T-helper 17 cell (primary cell): ENCODE measurements around the gene DLD. TPM values are rescaled to one million over a fixed set of nuclear protein-coding genes. Genes with fewer than 3 reads are reported as not detected.

Experiments used
- ATAC-seq: fragments of 150-1000 bp; cut with Tn5 transposase; 2 replicates; pipeline ENCODE4 v1.10.0; 2021; ENCODE audit warnings: mild to moderate bottlenecking, moderate library complexity
- DNase-seq, 3 donors: peaks; one replicate each; pipeline versions ENCODE4 v3.0.0 to v3.0.0-alpha.2; 2020 to 2021
- H3K9me3 ChIP-seq: one replicate; pipeline ENCODE4 v1.7.0; 2013; ENCODE audit warnings: low read length, mild to moderate bottlenecking; ENCODE audit not compliant: control insufficient read depth, poor library complexity, severe bottlenecking
- H3K27ac Mint-ChIP-seq: one replicate; pipeline ENCODE4 v1.8.0; 2022; ENCODE audit warnings: mild to moderate bottlenecking, moderate library complexity, mixed read lengths
- H3K27me3 Mint-ChIP-seq: one replicate; pipeline ENCODE4 v1.8.0; 2022; ENCODE audit warnings: mixed read lengths
- H3K36me3 Mint-ChIP-seq: one replicate; pipeline ENCODE4 v1.8.0; 2022; ENCODE audit warnings: low read depth, mixed read lengths
- H3K4me1 Mint-ChIP-seq: one replicate; pipeline ENCODE4 v1.8.0; 2022; ENCODE audit warnings: mild to moderate bottlenecking, mixed read lengths
- H3K4me3 Mint-ChIP-seq: one replicate; pipeline ENCODE4 v1.8.0; 2022; ENCODE audit warnings: mild to moderate bottlenecking, moderate library complexity, mixed read lengths
- total RNA-seq, 4 donors: library from RNA in 2 of 4; stranded (reverse) in 2 of 4; gene quantifications; one replicate each; pipeline ENCODE4 v1.2.3 and lab custom pipeline; 2022 to 2026

Gene DLD
- total RNA-seq, 2 donors from 2014 or later, result 49.4 to 64.5 TPM

GRCh38 chr7:107932805-107933204, 41.8 kb downstream of the DLD start:
- Mint-ChIP-seq H3K27me3 (no peaks in the 10 kb centered on the region), H3K4me3 (peak overlapping the region; percentile 16), H3K36me3 (no peaks in the 10 kb centered on the region), H3K27ac (peak overlapping the region; percentile 16), H3K4me1 (peaks cover 12% of the 10 kb centered on the region)
- no peaks in the 10 kb centered on the region for H3K9me3 ChIP-seq
- no peak for DNase-seq
- no peak for ATAC-seq

DNA sequence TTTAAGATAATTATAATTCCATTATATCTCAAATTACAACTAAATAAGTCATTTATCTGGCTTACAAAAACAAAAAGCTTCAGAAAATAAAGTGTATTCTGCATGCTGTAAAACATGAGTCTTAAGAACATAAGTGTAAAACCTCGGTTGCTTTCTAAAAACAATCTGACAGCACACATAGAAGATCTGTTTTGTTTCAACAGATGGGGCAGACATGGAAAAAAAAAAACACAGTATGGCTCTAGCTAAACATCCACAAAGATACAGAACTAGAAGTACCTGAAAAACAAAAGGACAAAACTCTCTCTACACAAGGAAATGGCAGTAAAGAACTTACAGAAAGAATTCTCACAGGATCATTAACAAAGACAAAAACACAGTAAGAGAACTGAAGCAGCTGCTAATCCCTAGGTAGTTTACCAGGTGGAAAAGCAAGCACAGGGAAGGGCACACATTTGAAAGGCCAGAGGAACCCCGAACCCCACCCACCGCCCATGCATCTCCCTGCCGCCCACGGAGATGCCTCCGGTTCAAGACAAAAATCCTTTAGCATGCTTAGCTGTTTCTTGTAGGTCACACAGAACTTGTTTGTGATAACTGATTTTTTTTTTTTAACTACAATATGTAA, 42.5 kb downstream of the DLD start:
- no peaks in the 10 kb centered on the region for H3K9me3 ChIP-seq
- DNase-seq (no peak), ATAC-seq (no peak)
- Mint-ChIP-seq H3K36me3 (no peaks in the 10 kb centered on the region), H3K27me3 (no peaks in the 10 kb centered on the region), H3K4me1 (peaks cover 12% of the 10 kb centered on the region), H3K27ac (peak overlapping the region; percentile 14), H3K4me3 (no peak overlapping the region)

- Mint-ChIP-seq H3K4me1 (peaks cover 10% of the 10 kb centered on the region), H3K36me3 (no peaks in the 10 kb centered on the region), H3K27ac (peak overlapping the region; percentile 53), H3K27me3 (no peaks in the 10 kb centered on the region), H3K4me3 (no peak overlapping the region)
- no peak for ATAC-seq
- no peak for DNase-seq
- H3K9me3 ChIP-seq, result no peaks in the 10 kb centered on the region
Observed at GRCh38 chr7:107934991-107935770, 44.2 kb downstream of the DLD start.

DNA sequence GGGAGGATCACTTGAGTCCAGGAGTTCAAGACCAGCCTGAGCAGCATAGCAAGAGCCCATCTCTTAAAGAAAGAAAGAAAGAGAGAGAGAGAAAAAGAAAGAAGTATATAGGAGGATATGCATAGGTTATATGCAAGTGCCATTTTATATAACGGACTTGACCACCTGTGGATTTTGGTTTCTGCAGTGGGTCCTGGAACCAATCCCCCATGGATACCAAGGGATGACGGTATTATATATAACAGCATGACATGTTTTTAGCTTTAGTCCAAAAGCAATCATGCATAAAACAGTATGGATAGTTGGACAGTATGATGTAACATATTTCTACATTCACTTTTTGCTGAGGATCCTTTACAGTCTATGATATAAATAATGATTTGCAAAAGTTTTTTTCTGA, 45.3 kb downstream of the DLD start:
- no peaks in the 10 kb centered on the region for H3K27me3 Mint-ChIP-seq
- no peak overlapping the region for H3K4me3 Mint-ChIP-seq
- DNase-seq (no peak), ATAC-seq (no peak)
- no peaks in the 10 kb centered on the region for H3K9me3 ChIP-seq
- H3K27ac Mint-ChIP-seq, result no peak overlapping the region
- H3K4me1 Mint-ChIP-seq, result peaks cover 10% of the 10 kb centered on the region
- no peaks in the 10 kb centered on the region for H3K36me3 Mint-ChIP-seq

DNA sequence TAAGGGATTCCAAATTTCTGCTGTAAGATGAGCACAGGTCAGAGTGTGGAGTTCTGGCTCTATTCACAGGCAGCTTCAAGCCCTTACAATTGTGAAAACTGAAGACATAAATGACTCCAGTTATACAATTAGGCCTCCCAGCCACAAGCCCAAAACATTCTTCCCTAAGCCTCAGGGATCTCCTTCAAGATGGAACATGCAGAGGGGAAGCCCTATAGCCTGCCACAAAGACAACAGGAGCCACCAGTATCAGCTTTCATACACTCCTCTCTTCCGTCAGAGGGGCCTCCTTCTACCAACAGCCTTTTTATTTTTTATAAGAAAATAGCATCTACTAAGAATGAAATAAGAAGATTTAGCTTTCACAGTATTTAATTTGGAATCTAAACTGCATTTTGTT, 46.5 kb downstream of the DLD start:
- no peak for ATAC-seq
- H3K36me3 Mint-ChIP-seq, result peaks cover 3% of the 10 kb centered on the region

GRCh38 chr7:107938456-107939250, 47.7 kb downstream of the DLD start:
- no peak for ATAC-seq
- no peaks in the 10 kb centered on the region for H3K9me3 ChIP-seq
- H3K4me3 Mint-ChIP-seq, result no peak overlapping the region
- H3K4me1 Mint-ChIP-seq, result peaks cover 2% of the 10 kb centered on the region
- H3K27ac Mint-ChIP-seq, result no peak overlapping the region
- DNase-seq, result no peak
- H3K36me3 Mint-ChIP-seq, result peaks cover 3% of the 10 kb centered on the region
- H3K27me3 Mint-ChIP-seq, result no peaks in the 10 kb centered on the region

More for the DNA sequence above, 46.5 kb downstream of the DLD start:
- no peak overlapping the region for H3K27ac Mint-ChIP-seq
- DNase-seq, result no peak
- no peaks in the 10 kb centered on the region for H3K27me3 Mint-ChIP-seq
- H3K9me3 ChIP-seq, result no peaks in the 10 kb centered on the region
- no peak overlapping the region for H3K4me3 Mint-ChIP-seq
- H3K4me1 Mint-ChIP-seq, result peaks cover 10% of the 10 kb centered on the region

DNA sequence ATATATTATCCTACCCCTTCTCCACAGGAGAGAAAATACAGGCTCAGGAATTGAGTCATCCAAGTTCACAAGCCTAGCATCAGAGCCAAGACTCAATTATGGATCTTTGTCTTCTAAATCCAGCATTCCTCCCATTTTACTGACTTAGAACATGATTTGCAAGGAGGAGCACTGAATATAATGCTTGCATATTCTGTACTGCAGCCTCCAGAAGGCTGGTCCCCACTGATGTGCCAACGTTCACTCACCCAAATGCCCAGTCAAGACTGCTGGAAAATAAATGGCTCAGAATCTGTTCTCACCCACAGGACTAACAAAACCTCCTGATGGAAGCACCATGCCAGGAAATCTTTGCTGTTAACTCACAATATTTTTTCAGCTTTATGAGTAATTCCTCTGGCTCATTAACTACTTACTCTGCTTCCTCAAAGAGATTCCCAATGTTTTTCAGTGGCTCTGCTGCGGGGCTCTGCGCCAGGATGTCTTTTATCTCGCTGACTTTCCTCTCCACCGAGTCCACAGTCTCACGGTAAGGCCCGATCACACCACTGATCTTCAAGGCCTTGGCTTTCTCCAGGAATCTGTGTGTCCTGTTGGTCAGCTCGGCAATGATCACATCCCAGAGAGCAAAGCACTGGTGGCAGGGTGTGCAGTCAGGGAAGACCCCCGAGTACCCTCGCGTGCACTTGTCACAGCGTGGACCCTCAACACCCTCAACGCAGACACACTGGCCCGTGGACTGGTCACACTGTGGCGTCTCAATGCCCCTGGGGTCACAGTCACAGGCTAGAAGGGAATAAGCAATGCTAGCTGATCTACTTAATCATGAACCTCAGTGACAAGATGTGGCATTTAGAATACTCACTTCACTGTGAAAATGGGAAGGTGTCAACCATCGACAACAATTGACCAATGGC, 48.8 kb downstream of the DLD start:
- no peaks in the 10 kb centered on the region for H3K27me3 Mint-ChIP-seq
- H3K4me3 Mint-ChIP-seq, result no peak overlapping the region
- DNase-seq (no peak), ATAC-seq (no peak)
- no peaks in the 10 kb centered on the region for H3K9me3 ChIP-seq
- peaks cover 2% of the 10 kb centered on the region for H3K4me1 Mint-ChIP-seq
- H3K27ac Mint-ChIP-seq, result no peak overlapping the region
- H3K36me3 Mint-ChIP-seq, result peaks cover 3% of the 10 kb centered on the region

DNA sequence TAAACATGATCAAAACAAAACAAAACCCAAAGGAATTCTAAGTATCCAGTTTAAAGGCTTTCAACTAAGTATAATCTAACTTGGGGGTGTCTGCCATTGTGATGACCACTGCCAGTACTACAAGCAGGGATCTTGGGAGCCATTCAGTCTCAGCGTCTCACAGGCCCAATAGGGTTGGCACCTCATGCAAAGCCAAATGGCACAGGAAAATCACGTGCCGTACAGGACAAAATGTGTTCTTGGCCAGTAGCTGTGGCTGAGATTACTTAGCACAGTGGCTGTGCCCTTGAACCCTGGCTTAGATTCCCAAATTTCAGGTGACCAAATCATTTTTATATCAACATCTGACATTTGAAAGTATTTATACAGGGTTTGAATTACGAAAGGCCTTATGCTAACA, 50.0 kb downstream of the DLD start:
- no peak overlapping the region for H3K4me3 Mint-ChIP-seq
- H3K36me3 Mint-ChIP-seq, result peaks cover 3% of the 10 kb centered on the region
- no peaks in the 10 kb centered on the region for H3K9me3 ChIP-seq
- DNase-seq (no peak), ATAC-seq (no peak)
- H3K4me1 Mint-ChIP-seq, result peaks cover 2% of the 10 kb centered on the region
- no peaks in the 10 kb centered on the region for H3K27me3 Mint-ChIP-seq
- no peak overlapping the region for H3K27ac Mint-ChIP-seq

DNA sequence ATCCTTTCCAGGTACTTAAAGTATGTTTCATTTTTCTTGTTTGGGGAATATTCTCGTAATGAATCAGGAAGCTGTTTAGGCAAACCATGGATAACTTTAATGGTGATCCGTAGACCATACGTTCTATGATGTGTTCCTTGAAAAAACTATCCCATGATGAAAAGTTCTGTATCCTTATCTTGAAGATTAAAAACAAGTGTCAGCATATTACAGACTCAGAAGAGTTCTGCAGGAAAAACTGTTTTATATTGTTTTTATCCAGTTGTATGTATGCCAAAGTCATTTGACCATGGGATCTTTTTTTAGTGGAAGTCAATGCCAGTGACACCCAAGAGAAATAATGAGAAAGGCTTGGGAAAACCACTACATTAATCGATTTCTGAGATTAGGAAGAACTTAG, 52.0 kb downstream of the DLD start:
- Mint-ChIP-seq H3K4me3 (no peak overlapping the region), H3K27ac (peak overlapping the region; percentile 45), H3K36me3 (peaks cover 3% of the 10 kb centered on the region), H3K27me3 (no peaks in the 10 kb centered on the region), H3K4me1 (no peaks in the 10 kb centered on the region)
- ATAC-seq, result no peak
- H3K9me3 ChIP-seq, result no peaks in the 10 kb centered on the region
- no peak for DNase-seq

DNA sequence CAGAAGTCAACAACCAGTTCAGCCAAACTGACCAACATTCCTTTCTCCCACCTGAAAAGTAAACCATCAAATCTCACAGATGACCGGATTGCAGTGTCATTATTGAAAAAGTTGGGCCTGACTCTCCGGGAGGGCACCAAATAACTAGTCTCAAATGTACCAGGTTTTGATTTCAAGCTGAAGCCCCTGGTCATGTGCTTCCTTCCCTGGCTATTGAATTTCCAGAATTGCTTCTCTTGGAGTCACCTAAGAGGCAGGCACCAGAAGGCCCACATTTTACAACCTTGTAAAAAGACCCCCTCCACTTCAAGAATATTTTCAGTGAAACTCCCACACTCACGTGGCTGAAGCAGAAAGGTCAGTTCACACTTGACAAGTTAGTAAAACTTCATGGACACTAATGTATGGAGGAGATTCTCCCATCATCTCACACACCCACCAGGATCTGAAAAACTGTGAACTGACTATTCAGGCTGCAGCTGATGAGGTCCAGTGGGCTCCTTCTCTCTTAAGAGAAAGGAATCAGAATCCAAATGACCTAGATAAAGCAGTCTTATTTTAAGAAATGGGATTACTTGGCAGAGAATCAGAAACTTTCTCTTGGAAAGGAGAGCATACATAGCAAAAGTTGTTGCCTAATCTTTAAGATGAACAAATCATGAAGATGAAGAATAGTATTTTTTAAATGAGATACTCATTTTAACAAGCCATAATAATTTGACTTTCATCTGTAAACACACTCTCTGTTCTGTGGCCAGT, 53.6 kb downstream of the DLD start:
- Mint-ChIP-seq H3K27me3 (peaks cover 7% of the 10 kb centered on the region), H3K4me1 (no peaks in the 10 kb centered on the region), H3K4me3 (no peak overlapping the region), H3K27ac (no peak overlapping the region), H3K36me3 (peaks cover 3% of the 10 kb centered on the region)
- no peaks in the 10 kb centered on the region for H3K9me3 ChIP-seq
- DNase-seq (no peak), ATAC-seq (no peak)

DNA sequence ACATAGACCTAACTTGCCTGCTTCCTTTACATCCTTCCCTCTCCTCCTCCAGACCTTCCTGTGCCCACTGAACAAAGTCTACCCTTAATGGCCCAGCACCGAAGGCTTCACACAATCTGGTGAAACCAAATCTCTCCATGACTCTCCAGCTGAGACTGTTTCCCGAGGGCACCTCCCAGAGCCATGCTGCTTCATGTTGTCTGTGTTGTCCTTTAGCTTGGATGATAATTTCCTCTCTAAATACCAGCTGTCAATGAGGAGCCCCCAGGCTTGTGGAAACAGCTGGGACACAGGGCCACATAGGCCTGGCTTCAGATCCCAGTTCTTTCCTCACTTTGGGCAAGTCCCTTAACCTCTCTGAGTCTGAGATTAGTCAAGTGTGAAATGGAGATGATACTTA, 54.3 kb downstream of the DLD start:
- H3K36me3 Mint-ChIP-seq, result peaks cover 3% of the 10 kb centered on the region
- DNase-seq (no peak), ATAC-seq (no peak)
- H3K27me3 Mint-ChIP-seq, result peaks cover 7% of the 10 kb centered on the region
- no peak overlapping the region for H3K27ac Mint-ChIP-seq
- H3K9me3 ChIP-seq, result no peaks in the 10 kb centered on the region
- H3K4me3 Mint-ChIP-seq, result no peak overlapping the region
- H3K4me1 Mint-ChIP-seq, result no peaks in the 10 kb centered on the region

DNA sequence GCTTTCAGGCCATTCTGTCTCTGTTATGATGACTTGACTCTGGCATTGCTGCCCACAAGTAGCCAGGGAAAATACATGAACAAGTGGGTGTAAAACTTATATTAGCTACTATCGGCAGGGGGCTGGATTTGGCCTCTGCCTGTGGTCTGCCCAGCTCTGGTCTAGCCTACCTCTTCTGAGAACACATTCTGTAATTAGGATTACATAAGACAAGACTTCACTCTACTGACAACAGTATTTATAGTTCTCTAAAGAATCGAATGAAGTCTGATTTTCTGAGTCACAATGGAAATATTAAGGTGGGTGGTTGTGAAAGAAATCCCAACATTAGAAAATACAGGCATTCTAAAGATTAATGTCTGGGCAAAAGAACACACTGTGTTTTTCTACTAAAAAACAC, 55.5 kb downstream of the DLD start:
- Mint-ChIP-seq H3K4me1 (no peaks in the 10 kb centered on the region), H3K4me3 (no peak overlapping the region), H3K36me3 (peaks cover 3% of the 10 kb centered on the region), H3K27ac (no peak overlapping the region), H3K27me3 (peaks cover 12% of the 10 kb centered on the region)
- no peaks in the 10 kb centered on the region for H3K9me3 ChIP-seq
- DNase-seq, result no peak
- ATAC-seq, result no peak
